Activated effector memory CD4-positive, alpha-beta T cell treated with anti-CD3 and anti-CD28 coated beads, Interleukin-2, amount 50 U/mL, for 16 hours (primary cell): ENCODE measurements around the gene TNIP2.

ENCODE experiments used
- DNase-seq: peaks from one replicate; pipeline ENCODE4 v3.0.0-alpha.2; 2020

The TNIP2 gene

GRCh38 chr4:2793586-2794485 is 37.7 kb upstream of the TNIP2 start:
- DNase-seq, result peak; percentile 85

- DNase-seq, result peak; percentile 88
Measured at GRCh38 chr4:2792711-2793585, 36.8 kb upstream of the TNIP2 start, which contains the start of gene SH3BP2. SH3BP2 (plus strand) TSS chr4:2793085; CDS start chr4:2820618, 27,533 bp downstream.

GRCh38 chr4:2792396-2792710 is 36.2 kb upstream of the TNIP2 start:
- DNase-seq, result no peak

- DNase-seq, result peak; percentile 61
Measured at GRCh38 chr4:2791518-2792395, 35.6 kb upstream of the TNIP2 start.

- DNase-seq, result peak; percentile 63
Measured at GRCh38 chr4:2790583-2791517, 34.7 kb upstream of the TNIP2 start.

GRCh38 chr4:2789793-2790582 is 33.9 kb upstream of the TNIP2 start:
- DNase-seq, result peak; percentile 59

GRCh38 chr4:2789351-2789750 is 33.2 kb upstream of the TNIP2 start:
- DNase-seq, result peak; percentile 60

GRCh38 chr4:2788532-2789103 is 32.5 kb upstream of the TNIP2 start:
- DNase-seq, result peak; percentile 61

- peak; percentile 60 for DNase-seq
Measured at GRCh38 chr4:2788101-2788500, 32.0 kb upstream of the TNIP2 start.

- DNase-seq, result peak; percentile 85
Measured at GRCh38 chr4:2787230-2788100, 31.3 kb upstream of the TNIP2 start.

GRCh38 chr4:2786794-2787229 is 30.7 kb upstream of the TNIP2 start:
- DNase-seq, result peak; percentile 64

- DNase-seq, result peak; percentile 90
Measured at GRCh38 chr4:2786152-2786671, 30.1 kb upstream of the TNIP2 start.

GRCh38 chr4:2785613-2786012 is 29.5 kb upstream of the TNIP2 start:
- DNase-seq, result peak; percentile 65

GRCh38 chr4:2783790-2784189 is 27.7 kb upstream of the TNIP2 start:
- DNase-seq, result no peak

- DNase-seq, result peak; percentile 13
Measured at GRCh38 chr4:2781911-2782310, 25.8 kb upstream of the TNIP2 start.

- DNase-seq, result peak; percentile 9
Measured at GRCh38 chr4:2780643-2781042, 24.5 kb upstream of the TNIP2 start.

- peak; percentile 53 for DNase-seq
Measured at GRCh38 chr4:2771264-2771663, 15.1 kb upstream of the TNIP2 start.

- peak; percentile 50 for DNase-seq
Measured at GRCh38 chr4:2768921-2769336, 12.8 kb upstream of the TNIP2 start.

GRCh38 chr4:2768124-2768523 is 12.0 kb upstream of the TNIP2 start:
- peak; percentile 59 for DNase-seq
